T1000 (cell line): ENCODE data around the gene CTSC.
"Not testable (repeated sequence)": the region's sequence is repeated elsewhere in the genome, so short reads cannot be mapped to it uniquely, and the experiment has no call there.

Experiments used
- DNase-seq: peaks from one replicate; lab custom pipeline; 2025; ENCODE audit warnings: mixed read lengths; lab: John Stamatoyannopoulos, UW

Gene CTSC

DNA sequence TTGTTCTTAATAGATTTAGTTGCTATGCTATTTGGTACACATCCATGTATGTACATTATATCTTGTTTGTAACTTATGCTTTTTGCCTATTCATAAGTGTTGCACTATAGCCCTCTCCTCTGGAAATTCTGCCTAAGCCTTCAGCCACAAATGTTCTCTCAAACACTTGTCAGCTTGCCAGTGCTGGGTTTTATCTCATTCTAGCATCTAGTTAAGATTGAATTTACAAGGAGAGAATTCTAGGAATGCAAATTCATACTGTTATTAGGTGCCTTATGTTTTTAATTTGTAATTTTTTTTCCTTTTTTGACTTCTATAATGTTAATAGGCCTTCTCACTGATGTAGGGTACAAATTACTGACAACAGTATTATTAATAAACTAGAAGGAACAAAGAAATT is 14.6 kb upstream of the CTSC start:
- DNase-seq, result no peak

GRCh38 chr11:88348870-88349269 is 11.3 kb upstream of the CTSC start:
- DNase-seq, result no peak

- DNase-seq, result no peak
Measured at GRCh38 chr11:88345949-88346348, 8.4 kb upstream of the CTSC start.

GRCh38 chr11:88345408-88345807 is 7.9 kb upstream of the CTSC start:
- DNase-seq, result no peak

- DNase-seq, result no peak
Measured at GRCh38 chr11:88344869-88345268, 7.3 kb upstream of the CTSC start.

DNA sequence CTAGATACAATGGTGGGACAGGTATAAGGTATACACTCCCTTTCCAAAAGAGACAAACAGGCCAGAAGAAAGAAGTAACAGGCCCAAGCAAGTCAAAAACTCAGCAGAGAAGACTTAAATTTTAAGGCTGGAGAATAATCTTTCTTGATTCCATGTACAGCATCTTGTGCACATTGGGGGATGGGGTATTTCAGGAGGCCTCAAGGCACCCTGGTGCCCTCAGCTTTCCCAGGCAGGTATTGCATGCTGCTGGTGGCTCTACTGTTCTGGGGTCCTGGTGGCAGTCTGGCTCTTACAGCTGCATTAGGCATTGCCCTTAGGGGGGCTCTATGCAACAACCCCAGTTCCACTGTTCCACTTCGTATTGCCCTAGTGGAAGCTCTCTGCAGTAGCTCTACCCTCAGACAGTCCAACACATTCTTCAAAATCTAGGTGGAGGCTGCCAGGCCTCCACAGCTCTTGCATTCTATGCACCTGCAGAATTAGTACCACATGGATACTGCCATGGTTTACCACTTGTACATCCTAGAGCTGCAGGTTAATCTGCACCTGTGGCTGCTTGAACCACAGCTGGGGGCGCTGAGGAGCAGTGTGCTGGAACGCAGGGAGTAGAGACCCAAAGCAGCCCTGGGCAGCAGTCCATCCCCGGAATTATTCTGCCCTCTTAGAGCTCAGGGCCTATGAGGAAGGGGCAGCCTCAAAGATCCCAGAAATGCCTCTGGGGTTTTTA is 4.2 kb upstream of the CTSC start:
- DNase-seq, result no peak

GRCh38 chr11:88340366-88340935 is 2.9 kb upstream of the CTSC start:
- DNase-seq, result no peak

DNA sequence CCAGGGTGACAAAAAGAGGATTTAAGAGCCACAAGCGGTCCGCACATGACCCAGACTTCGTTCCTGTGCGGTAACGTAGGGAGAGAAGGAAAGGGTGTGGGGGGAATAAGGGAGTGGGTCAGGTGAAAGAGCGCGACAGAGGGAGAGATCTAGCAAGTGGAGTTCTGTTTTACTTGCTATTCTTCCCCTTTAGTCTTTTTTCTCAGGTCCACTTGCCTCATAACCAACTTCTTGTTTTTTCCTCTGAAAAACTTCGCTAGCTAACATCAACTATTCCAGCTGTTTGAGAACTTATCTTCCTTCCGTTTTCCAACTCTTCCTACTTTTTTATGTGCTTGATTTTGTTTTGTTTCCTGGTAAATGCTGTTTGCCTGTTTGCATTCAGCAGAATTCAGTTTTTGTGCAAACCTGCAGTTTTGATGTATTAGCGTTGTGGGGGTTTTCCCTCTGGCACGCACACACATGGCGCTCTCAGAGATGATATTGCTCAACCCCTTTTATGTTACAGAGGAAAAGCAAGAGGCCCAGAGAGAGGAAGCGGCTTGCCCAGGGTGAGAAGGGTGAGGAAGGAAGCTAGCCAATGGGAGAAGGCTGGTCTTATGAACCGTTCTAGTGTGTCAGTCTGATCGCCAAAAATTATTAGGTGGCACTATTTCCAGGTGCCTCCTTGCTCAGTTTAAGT is 592 bp upstream of the CTSC start:
- DNase-seq, result no peak

DNA sequence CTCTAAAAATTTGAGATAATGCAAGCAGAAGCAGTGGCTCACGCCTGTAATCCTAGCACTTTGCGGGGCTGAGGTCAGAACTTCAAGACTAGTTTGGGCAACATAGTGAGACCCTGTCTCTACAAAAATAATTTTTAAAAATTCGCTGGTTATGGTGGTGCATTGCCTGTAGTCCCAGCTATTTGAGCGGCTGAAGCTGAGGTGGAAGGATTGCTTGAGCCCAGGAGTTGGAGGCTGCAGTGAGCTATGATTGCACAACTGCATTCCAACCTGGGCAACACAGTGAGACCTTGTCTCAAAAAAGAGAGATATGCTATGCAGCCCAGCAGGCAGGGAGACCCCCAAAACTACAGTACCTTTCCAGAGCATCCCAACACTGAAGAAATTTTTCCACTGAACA is 2.3 kb downstream of the CTSC start:
- no peak for DNase-seq

GRCh38 chr11:88333862-88334261 is 3.7 kb downstream of the CTSC start:
- no peak for DNase-seq

DNA sequence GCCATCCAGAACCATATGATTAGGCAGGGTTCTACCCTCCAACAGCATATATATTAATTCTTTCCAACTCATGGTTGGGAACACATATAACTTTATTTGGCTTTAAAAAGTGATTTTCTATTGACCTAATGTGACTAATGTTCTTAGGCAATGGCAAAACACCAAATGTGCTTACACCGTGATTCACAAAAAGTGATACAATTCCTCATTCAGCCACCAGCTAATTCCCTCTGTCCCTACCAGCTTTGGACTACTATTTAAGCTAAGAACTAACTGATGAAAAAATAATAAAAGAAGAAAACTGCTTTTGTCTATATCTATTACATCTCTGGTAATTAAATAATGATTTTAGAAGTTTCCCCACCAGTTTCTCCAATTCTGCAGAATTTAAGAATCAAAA is 4.7 kb downstream of the CTSC start:
- no peak for DNase-seq

DNA sequence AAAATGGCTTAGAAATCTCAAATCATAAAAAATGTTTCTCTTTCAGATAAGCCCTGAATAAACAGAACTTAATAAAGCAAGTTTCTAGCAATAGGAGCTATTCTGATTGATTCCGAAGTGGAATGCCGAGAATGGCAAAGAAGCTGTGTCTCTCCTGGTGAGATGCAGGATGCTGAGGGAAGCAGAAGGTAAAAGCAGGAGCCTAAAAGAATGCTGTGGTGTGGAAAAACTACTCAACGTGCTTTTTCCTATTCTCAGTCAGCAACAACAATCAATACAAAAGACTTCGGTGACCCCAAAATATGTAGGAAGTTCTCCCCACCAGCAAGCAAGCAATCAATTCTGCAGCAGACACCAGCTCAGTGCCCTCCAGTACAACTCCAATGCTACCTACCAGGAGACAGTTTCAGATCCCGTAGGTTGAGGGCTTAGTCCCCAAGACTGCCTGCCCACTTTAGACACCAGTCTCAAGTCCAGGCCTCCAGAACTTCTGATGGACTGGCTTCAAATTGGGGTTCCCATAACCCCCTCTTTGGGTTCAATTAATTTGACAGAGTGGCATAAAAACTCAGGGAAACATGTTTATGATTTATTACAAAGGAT is 6.6 kb downstream of the CTSC start:
- DNase-seq, result no peak

DNA sequence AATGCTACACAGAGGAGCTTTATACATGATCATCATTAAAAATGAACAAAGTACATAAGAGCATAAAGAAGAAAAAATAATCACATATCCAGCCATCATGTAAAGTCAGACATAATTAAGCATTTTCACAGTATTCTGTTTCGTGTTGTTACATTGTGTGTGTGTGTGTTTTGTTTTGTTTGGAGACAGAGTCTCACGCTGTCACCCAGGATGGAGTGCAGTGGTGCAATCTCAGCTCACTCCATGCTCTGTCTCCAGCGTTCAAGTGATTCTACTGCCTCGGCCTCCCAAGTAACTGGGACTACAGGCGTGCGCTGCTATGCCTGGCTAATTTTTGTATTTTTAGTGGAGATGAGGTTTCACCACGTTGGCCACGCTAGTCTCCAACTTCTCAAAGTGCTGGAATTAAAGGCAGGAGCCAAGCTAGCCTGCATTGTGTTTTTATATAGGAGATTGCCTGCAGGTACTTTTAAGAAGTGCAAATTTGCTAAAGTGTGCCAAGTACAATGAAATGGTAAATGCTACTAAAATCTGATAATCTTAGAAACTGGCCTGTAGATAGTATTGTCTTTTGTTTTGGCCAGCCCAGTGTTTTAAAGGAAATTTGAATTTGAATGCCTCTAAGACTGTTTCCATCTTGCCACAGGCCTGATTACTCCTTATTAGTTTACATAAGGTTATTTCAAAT is 7.8 kb downstream of the CTSC start:
- DNase-seq, result no peak

DNA sequence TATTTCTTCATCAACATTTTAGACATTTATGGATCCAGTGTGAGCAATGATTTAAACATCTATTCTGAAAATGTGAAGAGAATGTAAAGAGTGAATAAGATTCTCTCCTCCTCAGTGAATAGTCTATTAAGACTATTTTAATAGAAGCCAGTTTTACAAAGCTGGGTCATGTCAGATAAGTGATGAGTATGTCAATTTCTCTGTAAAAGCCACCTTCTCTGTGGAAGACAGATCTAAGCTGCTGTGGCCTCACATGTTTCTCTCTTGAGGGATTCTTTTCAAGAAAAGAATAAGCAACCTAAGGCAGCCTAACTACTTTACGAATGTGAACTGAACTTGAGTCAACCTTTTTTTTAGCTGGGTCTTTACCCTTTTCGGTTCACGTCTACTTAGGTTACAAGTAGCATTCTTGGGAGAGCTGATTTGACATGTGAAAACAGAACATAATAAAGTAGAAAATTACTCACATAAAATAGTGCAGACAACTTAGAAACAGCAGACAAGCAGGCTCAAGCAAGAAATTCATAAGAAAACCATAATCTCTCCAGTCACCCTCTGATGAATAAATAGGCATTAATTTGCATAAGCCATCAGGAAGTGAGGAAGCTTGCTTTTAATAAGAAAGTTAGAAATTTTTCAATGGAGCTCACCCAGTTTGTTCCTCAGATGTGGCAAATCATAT is 9.9 kb downstream of the CTSC start:
- no peak for DNase-seq

GRCh38 chr11:88327061-88327460 is 10.5 kb downstream of the CTSC start:
- DNase-seq, result no peak

DNA sequence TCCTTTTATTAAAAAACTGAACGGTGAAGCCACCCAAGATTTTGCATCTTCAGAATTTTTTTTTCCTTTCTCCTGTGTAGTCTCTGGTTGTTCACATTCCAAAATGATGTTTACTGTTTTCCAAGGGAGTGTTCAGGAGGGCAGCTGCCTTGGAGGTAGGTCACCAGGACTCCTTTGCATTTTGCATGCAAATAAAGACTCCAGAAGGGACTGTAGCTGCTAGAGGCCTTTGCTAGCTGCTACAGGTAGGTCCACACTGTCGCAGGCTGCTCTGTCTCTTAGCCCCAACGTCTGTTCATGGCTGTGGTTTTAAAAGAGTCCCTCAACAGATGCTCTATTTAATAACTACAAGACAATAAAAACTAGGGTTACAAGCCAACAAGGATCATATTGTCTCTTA is 11.4 kb downstream of the CTSC start:
- no peak for DNase-seq

GRCh38 chr11:88324562-88325345 is 12.8 kb downstream of the CTSC start:
- DNase-seq, result no peak

- DNase-seq, result not testable (repeated sequence)
Measured at GRCh38 chr11:88322881-88323280, 14.7 kb downstream of the CTSC start.

- not testable (repeated sequence) for DNase-seq
Measured at GRCh38 chr11:88321412-88321811, 16.1 kb downstream of the CTSC start.

- DNase-seq, result no peak
Measured at GRCh38 chr11:88320149-88320559, 17.4 kb downstream of the CTSC start.

DNA sequence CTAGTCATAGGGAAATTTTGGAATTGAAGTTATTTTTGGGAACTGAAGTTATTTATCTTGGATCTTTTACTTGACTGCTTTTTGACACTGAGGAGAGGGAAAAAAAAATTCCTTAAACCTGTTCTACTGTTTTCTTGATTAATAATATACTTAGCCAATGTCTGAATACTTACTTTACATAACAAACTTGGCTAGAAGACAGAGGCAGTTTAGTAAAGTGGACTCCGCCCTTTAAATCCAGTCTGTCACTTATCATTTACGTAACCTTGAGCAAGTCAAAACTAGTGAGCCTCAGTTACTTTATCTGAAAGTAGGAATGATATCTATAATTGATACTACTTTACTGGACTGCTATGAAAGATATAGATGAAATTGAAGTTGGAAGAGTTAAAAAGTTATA is 19.5 kb downstream of the CTSC start:
- DNase-seq, result no peak
